NB4 (cell line): ENCODE results near the gene PRPH2.

Source experiments
- DNase-seq: peaks from one replicate; pipeline ENCODE4 v3.0.0; 2010; ENCODE audit warnings: low read depth
- H3K4me3 ChIP-seq: one replicate; pipeline ENCODE4 v1.5.1; 2011; ENCODE audit warnings: mild to moderate bottlenecking, low read depth, low read length, moderate library complexity
- CTCF ChIP-seq: IDR thresholded peaks from one replicate; pipeline ENCODE4 v1.5.1; 2012; ENCODE audit warnings: low read depth, low read length
- MAX ChIP-seq: IDR thresholded peaks from 2 replicates; pipeline ENCODE4 v1.6.1; 2011; ENCODE audit warnings: low read depth, low read length
- MYC ChIP-seq: IDR thresholded peaks from 2 replicates; pipeline ENCODE4 v1.6.1; 2011; ENCODE audit warnings: low read depth, low read length
- POLR2A ChIP-seq: IDR thresholded peaks from 2 replicates; pipeline ENCODE4 v1.6.1; 2011; ENCODE audit warnings: mild to moderate bottlenecking; ENCODE audit not compliant: insufficient read length; ENCODE audit errors: extremely low read depth

The PRPH2 gene

GRCh38 chr6:42715871-42716270 lies 6.5 kb downstream of the PRPH2 start:
- TF ChIP-seq MYC (no peak), CTCF (no peak), MAX (no peak), POLR2A (no peak)
- DNase-seq, result no peak
- H3K4me3 ChIP-seq, result no peak overlapping the region

- H3K4me3 ChIP-seq, result no peak overlapping the region
- TF ChIP-seq MAX (no peak), CTCF (no peak), MYC (no peak), POLR2A (no peak)
- DNase-seq, result no peak
Observed at GRCh38 chr6:42714098-42714761, 8.2 kb downstream of the PRPH2 start.

GRCh38 chr6:42711930-42712329 lies 10.5 kb downstream of the PRPH2 start:
- TF ChIP-seq MYC, result no peak
- no peak for TF ChIP-seq CTCF
- TF ChIP-seq MAX, result no peak
- no peak overlapping the region for H3K4me3 ChIP-seq
- DNase-seq, result no peak

- no peak for DNase-seq
- H3K4me3 ChIP-seq, result no peak overlapping the region
- TF ChIP-seq POLR2A, result no peak
- no peak for TF ChIP-seq MYC
- TF ChIP-seq CTCF, result no peak
- TF ChIP-seq MAX, result no peak
Observed at GRCh38 chr6:42710316-42710715, 12.1 kb downstream of the PRPH2 start.

GRCh38 chr6:42709871-42710270 lies 12.5 kb downstream of the PRPH2 start:
- no peak for TF ChIP-seq POLR2A
- no peak for TF ChIP-seq MAX
- no peak for TF ChIP-seq MYC
- TF ChIP-seq CTCF, result no peak
- DNase-seq, result no peak
- H3K4me3 ChIP-seq, result no peak overlapping the region

- no peak for TF ChIP-seq MAX
- TF ChIP-seq CTCF, result no peak
- no peak for TF ChIP-seq MYC
- TF ChIP-seq POLR2A, result no peak
- DNase-seq, result no peak
- H3K4me3 ChIP-seq, result no peak overlapping the region
Observed at GRCh38 chr6:42708096-42708495, 14.3 kb downstream of the PRPH2 start.
